Measurements from ENCODE around the gene RPS18. TPM values are rescaled to one million over a fixed set of nuclear protein-coding genes. Genes with fewer than 3 reads are reported as not detected.

Gene RPS18
- total and polyA plus RNA-seq, 4 donors = 742 to 1,432 (median 1,060) TPM

DNA sequence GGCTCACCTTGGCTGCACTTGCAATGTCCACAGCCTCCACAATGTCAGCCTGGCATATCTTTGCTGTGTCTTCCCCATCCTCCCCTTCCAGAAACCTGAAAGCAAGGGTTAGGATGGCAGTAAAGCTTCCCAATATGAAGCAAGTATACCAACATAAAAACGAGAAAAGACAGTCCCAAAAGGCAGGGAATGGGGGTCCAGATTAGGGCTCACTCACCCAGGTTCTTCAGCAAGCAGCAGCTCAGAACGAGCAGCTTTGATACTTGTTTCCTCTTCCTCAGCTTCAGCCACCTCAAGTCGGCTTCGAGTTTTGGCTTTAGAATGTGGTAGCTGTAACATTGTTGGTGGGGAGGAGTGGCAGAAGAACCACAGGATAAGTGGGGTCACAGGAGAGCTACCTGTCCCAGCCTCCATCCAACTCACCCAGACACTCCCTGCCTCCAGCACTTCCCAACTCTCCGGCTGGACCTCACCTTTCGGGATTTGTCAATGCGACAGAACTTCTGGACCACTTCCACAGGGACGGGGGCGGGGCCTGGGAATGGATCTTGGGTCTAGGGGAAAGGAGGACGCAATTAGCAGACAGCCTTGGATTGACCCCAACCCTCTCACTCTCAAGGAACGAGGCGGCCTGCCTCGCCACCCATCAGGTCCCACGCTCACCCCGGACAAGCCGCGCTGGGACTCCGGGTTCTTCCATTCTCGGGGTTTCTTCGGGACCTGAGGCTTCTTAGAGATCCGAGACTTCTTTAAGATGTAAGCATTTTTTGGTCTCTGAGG, 16.5 kb downstream of the RPS18 start:
- peak overlapping the region; percentile 85 to 87 for H3K27ac ChIP-seq (ENCODE audit: low read depth in 1 of 2, low read length in 2 of 2)

More for the DNA sequence above, 16.5 kb downstream of the RPS18 start:
- WGBS = 17% methylated on average over 21 of the region's 21 CpGs
- Histone ChIP-seq H3K9ac (ENCODE audit: low read depth in 1 of 2, low read length in 2 of 2) (peak overlapping the region; percentile 68), H3K4me1 (ENCODE audit: control insufficient read depth in 4 of 4, insufficient read depth in 4 of 4, low read length in 3 of 4) (peaks cover 10 to 23% (median 20%) of the 10 kb centered on the region in 4 donors), H3K27me3 (ENCODE audit: control insufficient read depth in 4 of 4, insufficient read depth in 4 of 4, low read length in 3 of 4) (no peaks in the 10 kb centered on the region), H3K36me3 (ENCODE audit: control insufficient read depth in 4 of 4, insufficient read depth in 3 of 4, low read depth in 1 of 4, low read length in 3 of 4) (peaks cover 7 to 48% (median 19%) of the 10 kb centered on the region in 4 donors), H3K9me3 (ENCODE audit: control insufficient read depth in 4 of 4, low read length in 3 of 4) (no peaks in the 10 kb centered on the region), H3K4me3 (ENCODE audit: low read depth in 1 of 3, low read length in 3 of 3) (peak overlapping the region; percentile 74 to 93 (median 83))
- no peak for DNase-seq (ENCODE audit: low spot score)
- TF ChIP-seq FOXA2 (IDR thresholded peaks at IDR 0.05) = no peak
- TF ChIP-seq, protein P1, sequence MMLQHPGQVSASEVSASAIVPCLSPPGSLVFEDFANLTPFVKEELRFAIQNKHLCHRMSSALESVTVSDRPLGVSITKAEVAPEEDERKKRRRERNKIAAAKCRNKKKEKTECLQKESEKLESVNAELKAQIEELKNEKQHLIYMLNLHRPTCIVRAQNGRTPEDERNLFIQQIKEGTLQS (IDR thresholded peaks at IDR 0.05) = no peak
- no peak for TF ChIP-seq YY1 (IDR thresholded peaks at IDR 0.05)
- TF ChIP-seq RXRA (IDR thresholded peaks at IDR 0.05) = no peak
- TF ChIP-seq, protein P2, sequence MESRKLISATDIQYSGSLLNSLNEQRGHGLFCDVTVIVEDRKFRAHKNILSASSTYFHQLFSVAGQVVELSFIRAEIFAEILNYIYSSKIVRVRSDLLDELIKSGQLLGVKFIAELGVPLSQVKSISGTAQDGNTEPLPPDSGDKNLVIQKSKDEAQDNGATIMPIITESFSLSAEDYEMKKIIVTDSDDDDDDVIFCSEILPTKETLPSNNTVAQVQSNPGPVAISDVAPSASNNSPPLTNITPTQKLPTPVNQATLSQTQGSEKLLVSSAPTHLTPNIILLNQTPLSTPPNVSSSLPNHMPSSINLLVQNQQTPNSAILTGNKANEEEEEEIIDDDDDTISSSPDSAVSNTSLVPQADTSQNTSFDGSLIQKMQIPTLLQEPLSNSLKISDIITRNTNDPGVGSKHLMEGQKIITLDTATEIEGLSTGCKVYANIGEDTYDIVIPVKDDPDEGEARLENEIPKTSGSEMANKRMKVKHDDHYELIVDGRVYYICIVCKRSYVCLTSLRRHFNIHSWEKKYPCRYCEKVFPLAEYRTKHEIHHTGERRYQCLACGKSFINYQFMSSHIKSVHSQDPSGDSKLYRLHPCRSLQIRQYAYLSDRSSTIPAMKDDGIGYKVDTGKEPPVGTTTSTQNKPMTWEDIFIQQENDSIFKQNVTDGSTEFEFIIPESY (IDR thresholded peaks at IDR 0.05) = no peak
- no peak for TF ChIP-seq SP1 (IDR thresholded peaks at IDR 0.05)
- no peak for TF ChIP-seq JUND (IDR thresholded peaks at IDR 0.05)
- TF ChIP-seq, protein P3, sequence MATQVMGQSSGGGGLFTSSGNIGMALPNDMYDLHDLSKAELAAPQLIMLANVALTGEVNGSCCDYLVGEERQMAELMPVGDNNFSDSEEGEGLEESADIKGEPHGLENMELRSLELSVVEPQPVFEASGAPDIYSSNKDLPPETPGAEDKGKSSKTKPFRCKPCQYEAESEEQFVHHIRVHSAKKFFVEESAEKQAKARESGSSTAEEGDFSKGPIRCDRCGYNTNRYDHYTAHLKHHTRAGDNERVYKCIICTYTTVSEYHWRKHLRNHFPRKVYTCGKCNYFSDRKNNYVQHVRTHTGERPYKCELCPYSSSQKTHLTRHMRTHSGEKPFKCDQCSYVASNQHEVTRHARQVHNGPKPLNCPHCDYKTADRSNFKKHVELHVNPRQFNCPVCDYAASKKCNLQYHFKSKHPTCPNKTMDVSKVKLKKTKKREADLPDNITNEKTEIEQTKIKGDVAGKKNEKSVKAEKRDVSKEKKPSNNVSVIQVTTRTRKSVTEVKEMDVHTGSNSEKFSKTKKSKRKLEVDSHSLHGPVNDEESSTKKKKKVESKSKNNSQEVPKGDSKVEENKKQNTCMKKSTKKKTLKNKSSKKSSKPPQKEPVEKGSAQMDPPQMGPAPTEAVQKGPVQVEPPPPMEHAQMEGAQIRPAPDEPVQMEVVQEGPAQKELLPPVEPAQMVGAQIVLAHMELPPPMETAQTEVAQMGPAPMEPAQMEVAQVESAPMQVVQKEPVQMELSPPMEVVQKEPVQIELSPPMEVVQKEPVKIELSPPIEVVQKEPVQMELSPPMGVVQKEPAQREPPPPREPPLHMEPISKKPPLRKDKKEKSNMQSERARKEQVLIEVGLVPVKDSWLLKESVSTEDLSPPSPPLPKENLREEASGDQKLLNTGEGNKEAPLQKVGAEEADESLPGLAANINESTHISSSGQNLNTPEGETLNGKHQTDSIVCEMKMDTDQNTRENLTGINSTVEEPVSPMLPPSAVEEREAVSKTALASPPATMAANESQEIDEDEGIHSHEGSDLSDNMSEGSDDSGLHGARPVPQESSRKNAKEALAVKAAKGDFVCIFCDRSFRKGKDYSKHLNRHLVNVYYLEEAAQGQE (IDR thresholded peaks at IDR 0.05) = no peak
- TF ChIP-seq NR2F2 (IDR thresholded peaks at IDR 0.05) = no peak
- TF ChIP-seq, protein P4, sequence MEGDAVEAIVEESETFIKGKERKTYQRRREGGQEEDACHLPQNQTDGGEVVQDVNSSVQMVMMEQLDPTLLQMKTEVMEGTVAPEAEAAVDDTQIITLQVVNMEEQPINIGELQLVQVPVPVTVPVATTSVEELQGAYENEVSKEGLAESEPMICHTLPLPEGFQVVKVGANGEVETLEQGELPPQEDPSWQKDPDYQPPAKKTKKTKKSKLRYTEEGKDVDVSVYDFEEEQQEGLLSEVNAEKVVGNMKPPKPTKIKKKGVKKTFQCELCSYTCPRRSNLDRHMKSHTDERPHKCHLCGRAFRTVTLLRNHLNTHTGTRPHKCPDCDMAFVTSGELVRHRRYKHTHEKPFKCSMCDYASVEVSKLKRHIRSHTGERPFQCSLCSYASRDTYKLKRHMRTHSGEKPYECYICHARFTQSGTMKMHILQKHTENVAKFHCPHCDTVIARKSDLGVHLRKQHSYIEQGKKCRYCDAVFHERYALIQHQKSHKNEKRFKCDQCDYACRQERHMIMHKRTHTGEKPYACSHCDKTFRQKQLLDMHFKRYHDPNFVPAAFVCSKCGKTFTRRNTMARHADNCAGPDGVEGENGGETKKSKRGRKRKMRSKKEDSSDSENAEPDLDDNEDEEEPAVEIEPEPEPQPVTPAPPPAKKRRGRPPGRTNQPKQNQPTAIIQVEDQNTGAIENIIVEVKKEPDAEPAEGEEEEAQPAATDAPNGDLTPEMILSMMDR (IDR thresholded peaks at IDR 0.05; ENCODE audit: low read depth, low read length, missing input control) = no peak
- TF ChIP-seq GABPA (IDR thresholded peaks at IDR 0.05 in 1 of 2, conservative IDR thresholded peaks at IDR 0.05 in 1 of 2) = no peak
- no peak for TF ChIP-seq EGR1 (IDR thresholded peaks at IDR 0.05; ENCODE audit: low read depth in 2 of 2)
- TF ChIP-seq HNF4G (IDR thresholded peaks at IDR 0.05) = no peak
- TF ChIP-seq RAD21 (IDR thresholded peaks at IDR 0.05) = no peak
- TF ChIP-seq, protein P5, sequence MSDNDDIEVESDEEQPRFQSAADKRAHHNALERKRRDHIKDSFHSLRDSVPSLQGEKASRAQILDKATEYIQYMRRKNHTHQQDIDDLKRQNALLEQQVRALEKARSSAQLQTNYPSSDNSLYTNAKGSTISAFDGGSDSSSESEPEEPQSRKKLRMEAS (IDR thresholded peaks at IDR 0.05) = no peak
- no peak for TF ChIP-seq HNF4A (conservative IDR thresholded peaks at IDR 0.05)
- no peak for TF ChIP-seq FOXA1 (IDR thresholded peaks at IDR 0.05)
- TF ChIP-seq TAF1 (conservative IDR thresholded peaks at IDR 0.05) = no peak
